Measurements from ENCODE around the gene SPRED1.

DNA sequence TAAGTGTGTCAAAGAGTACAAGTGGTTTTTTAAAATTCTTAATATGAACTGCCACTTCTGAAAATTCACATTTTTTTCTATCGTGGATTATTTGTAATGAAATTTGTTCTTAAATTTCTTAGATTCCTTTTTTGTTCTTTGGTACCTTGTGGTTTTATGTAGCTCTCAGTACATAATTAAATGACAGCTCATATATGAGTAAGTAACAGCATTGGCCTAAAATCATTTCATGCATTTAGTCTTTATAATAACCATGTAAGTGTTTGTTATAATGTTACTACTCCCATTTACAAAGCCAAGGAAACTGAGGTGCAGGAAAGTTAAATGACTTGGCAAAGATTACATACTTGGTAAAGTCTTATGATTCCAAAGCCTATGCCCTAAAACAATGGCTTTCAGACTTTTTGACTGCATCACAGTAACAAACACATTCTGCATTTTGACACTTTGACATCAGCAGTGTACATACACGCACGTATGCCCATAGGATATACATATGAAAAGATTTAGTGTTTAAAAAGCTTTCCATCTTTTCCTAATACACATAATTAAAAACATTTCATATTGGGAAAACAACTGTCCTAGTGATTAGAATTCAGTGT lies 14.9 kb downstream of the SPRED1 start:
- TF ChIP-seq CTCF (IDR thresholded peaks at IDR 0.05) (no peak), SIN3A (IDR thresholded peaks at IDR 0.05; ENCODE audit: borderline replicate concordance, insufficient read depth, low read depth, low read length) (no peak), POLR2AphosphoS5 (IDR thresholded peaks at IDR 0.05; ENCODE audit: low read depth, low read length) (no peak)

Measured in Panc1 (cell line).